ENCODE data around the gene FAM120AOS. TPM values are rescaled to one million over a fixed set of nuclear protein-coding genes. Genes with fewer than 3 reads are reported as not detected.

Gene FAM120AOS
- total and polyA plus RNA-seq, 2 of the 8 experiments (the other 6 are each of a cell fraction or from before 2014, with no cell fraction given): 29.6 to 37.6 TPM

DNA sequence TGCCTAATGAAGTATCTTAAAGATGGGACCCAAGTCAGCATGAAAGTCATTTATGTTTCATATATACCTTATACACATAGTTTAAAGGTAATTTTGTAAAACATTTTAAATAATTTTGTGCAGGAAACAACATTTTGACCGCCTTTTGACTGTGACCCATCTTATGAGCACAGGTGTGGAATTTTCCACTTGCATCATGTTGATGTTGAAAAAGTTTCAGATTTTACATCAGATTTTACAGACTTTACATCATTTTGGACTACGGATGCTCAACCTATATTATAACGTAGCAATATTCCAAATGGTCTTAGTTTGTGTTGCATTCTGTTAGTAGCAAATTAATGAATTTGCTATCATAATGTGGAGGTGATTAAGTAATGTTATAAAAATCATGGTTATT is 21.7 kb upstream of the FAM120AOS start:
- peaks cover 3 to 47% of the 10 kb centered on the region in 2 experiments; a peak in 3 of 4 replicates for H3K79me2 ChIP-seq (ENCODE audit: control insufficient read depth in 1 of 2, insufficient read depth in 2 of 2, low read length in 2 of 2)

More for the DNA sequence above, 21.7 kb upstream of the FAM120AOS start:
- Histone ChIP-seq H4K8ac (ENCODE audit: extremely low read depth, insufficient read depth, low read length) (no peak overlapping the region), H2AFZ (ENCODE audit: low read length) (no peak overlapping the region), H2BK15ac (ENCODE audit: low read length) (no peak overlapping the region), H2BK120ac (replicated peaks; ENCODE audit: low read depth, low read length) (no peak overlapping the region), H3K9ac (replicated peaks in 1 of 4; ENCODE audit: extremely low read depth in 1 of 4, low read depth in 3 of 4, low read length in 3 of 4) (no peak overlapping the region), H3K9me3 (ENCODE audit: insufficient read depth in 2 of 2, low read depth in 1 of 2, low read length in 1 of 2) (no peaks in the 10 kb centered on the region), H3K4me1 (replicated peaks in 1 of 4; ENCODE audit: control insufficient read depth in 3 of 4, insufficient read depth in 4 of 4, low read length in 3 of 4) (peaks cover 0 to 3% (median 1%) of the 10 kb centered on the region in 4 experiments; a peak in 1 of 7 replicates), H3K27me3 (replicated peaks in 1 of 4; ENCODE audit: control insufficient read depth in 3 of 4, extremely low read depth in 1 of 4, insufficient read depth in 3 of 4, low read length in 3 of 4) (no peaks in the 10 kb centered on the region), H3K36me3 (ENCODE audit: control insufficient read depth in 2 of 4, insufficient read depth in 4 of 4, low read length in 3 of 4) (peaks cover 0 to 10% (median 2%) of the 10 kb centered on the region in 4 experiments; a peak in 2 of 8 replicates), H3K23me2 (ENCODE audit: low read depth, low read length) (no peaks in the 10 kb centered on the region), H3K23ac (ENCODE audit: insufficient read length) (no peak overlapping the region), H2BK20ac (ENCODE audit: low read length) (no peak overlapping the region), H4K91ac (replicated peaks; ENCODE audit: insufficient read length, low read length) (no peak overlapping the region), H4K5ac (ENCODE audit: insufficient read length, low read depth, low read length) (no peak overlapping the region), H4K20me1 (replicated peaks in 1 of 2; ENCODE audit: control insufficient read depth in 1 of 2, insufficient read depth in 2 of 2, low read length in 2 of 2) (peaks cover 0 to 2% of the 10 kb centered on the region in 2 experiments), H3K4ac (replicated peaks; ENCODE audit: insufficient read length, low read depth, low read length) (no peak overlapping the region), H3K56ac (replicated peaks; ENCODE audit: insufficient read length, low read depth, low read length) (no peak overlapping the region), H2AK5ac (ENCODE audit: low read depth, low read length) (no peak overlapping the region), H3K79me1 (ENCODE audit: low read depth, low read length) (peaks cover 5% of the 10 kb centered on the region), H3K14ac (ENCODE audit: insufficient read length) (no peak overlapping the region), H3K4me3 (ENCODE audit: extremely low read depth in 1 of 4, insufficient read depth in 2 of 4, low read depth in 3 of 4, low read length in 4 of 4) (no peak overlapping the region), H2BK12ac (ENCODE audit: low read depth, low read length) (no peak overlapping the region), H3K27ac (ENCODE audit: low read depth, low read length) (no peak overlapping the region), H3K4me2 (ENCODE audit: insufficient read depth in 1 of 2, low read depth in 2 of 2, low read length in 2 of 2) (no peak overlapping the region), H3K18ac (ENCODE audit: extremely low read depth, low read length) (no peak overlapping the region), H2BK5ac (ENCODE audit: low read depth, low read length) (no peak overlapping the region)
- ChIA-PET CTCF (ENCODE audit: partially characterized antibody) (interaction anchor here (0.6 kb wide), 1 partner anchor 69 kb away, joined by 3 read pairs; no protein-coding TSS in a partner anchor), POLR2A (ENCODE audit: partially characterized antibody) (no interaction called here)
- TF ChIP-seq RFX5 (IDR thresholded peaks at IDR 0.05; ENCODE audit: borderline replicate concordance, low read depth, low read length) (no peak), HDAC2 (IDR thresholded peaks at IDR 0.05; ENCODE audit: borderline replicate concordance in 1 of 2, low read depth in 2 of 2, low read length in 2 of 2) (no peak)
- DNase-seq (ENCODE audit: low read depth in 1 of 2, low spot score in 2 of 2) (no peak), FAIRE-seq (no peak)
- 96% methylated on average over 3 of the region's 3 CpGs; no CpG with 5 or more reads in 1 of the 2 experiments for WGBS, 2 experiments (ENCODE audit: extremely low coverage in 1 of 2, insufficient coverage in 1 of 2, insufficient read length in 1 of 2, insufficient replicate concordance in 2 of 2, low coverage in 1 of 2, low lambda C conversion rate in 2 of 2, missing lambda C conversion rate in 1 of 2)
